ENCODE measurements around the gene SULT2B1.

DNA sequence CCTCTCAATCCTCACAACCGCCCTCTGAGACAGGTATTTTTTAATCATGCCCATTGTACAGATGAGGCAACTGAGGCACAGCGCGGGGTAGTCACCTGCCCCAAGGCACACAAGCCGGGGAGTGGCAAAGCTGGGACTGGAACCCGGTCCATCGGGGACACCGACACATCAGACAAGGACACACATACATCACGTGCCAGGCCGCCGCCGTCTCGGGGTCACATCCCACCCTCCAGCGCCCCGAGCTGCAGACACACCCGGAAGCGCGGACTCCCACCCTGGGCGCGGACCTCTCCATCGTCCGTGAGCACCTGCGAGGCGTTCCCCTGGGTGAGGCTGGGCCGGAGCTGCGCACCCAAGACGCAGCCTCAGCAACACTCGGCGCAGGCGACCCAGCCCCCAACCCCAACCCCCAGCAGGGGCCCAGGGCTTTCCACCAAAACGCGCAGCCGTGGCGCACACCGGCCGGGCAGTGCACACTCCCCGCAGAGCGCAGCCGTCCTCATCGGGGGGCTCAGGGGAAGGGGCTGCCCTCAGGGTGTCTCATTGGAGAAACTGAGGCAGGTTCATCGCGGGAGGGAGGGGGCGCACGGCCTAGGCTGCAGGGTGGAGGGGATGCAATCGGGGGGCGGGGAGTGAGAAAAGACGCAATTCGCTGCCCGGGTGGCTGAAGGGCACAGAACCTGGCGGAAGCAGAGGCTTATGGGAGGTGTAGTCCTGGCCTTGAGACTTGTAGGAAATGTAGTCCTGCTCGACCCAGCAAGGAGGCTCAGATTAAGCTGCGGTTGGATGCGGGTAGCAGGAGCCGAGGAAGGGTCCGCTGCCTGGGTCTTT, 38.5 kb upstream of the SULT2B1 start:
- TF ChIP-seq, protein P1, sequence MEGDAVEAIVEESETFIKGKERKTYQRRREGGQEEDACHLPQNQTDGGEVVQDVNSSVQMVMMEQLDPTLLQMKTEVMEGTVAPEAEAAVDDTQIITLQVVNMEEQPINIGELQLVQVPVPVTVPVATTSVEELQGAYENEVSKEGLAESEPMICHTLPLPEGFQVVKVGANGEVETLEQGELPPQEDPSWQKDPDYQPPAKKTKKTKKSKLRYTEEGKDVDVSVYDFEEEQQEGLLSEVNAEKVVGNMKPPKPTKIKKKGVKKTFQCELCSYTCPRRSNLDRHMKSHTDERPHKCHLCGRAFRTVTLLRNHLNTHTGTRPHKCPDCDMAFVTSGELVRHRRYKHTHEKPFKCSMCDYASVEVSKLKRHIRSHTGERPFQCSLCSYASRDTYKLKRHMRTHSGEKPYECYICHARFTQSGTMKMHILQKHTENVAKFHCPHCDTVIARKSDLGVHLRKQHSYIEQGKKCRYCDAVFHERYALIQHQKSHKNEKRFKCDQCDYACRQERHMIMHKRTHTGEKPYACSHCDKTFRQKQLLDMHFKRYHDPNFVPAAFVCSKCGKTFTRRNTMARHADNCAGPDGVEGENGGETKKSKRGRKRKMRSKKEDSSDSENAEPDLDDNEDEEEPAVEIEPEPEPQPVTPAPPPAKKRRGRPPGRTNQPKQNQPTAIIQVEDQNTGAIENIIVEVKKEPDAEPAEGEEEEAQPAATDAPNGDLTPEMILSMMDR (IDR thresholded peaks at IDR 0.05) = no peak
- TF ChIP-seq BCL3 (IDR thresholded peaks at IDR 0.05) = 0 out of 3 replicates have a peak, but pooled peaks have one; percentile 61
- TF ChIP-seq ATOH8 (CRISPR knock-in tag; IDR thresholded peaks at IDR 0.05; ENCODE audit: low read depth) = no peak

Data from A549 (cell line).